SU-DHL-6 (cell line): ENCODE results near the gene CCL20.

Experiments used
- H2AFZ ChIP-seq: fragments of 200-600 bp; sonication (generic); 2 replicates; pipeline ENCODE4 v1.6.1; 2014; ENCODE audit warnings: low read depth, mild to moderate bottlenecking, moderate library complexity, mixed read lengths, antibody characterized with exemption, low read length; ENCODE audit not compliant: severe bottlenecking
- H3F3A ChIP-seq: fragments of 200-600 bp; shearing (Covaris generic); 2 replicates; pipeline ENCODE4 v1.6.0; 2016; ENCODE audit warnings: antibody characterized with exemption, mild to moderate bottlenecking; ENCODE audit not compliant: insufficient read depth
- H3K27ac ChIP-seq: fragments of 200-600 bp; sonication (generic); 2 replicates; pipeline ENCODE4 v1.5.1; 2016; ENCODE audit warnings: low read depth, mild to moderate bottlenecking, low read length, moderate library complexity, mixed read lengths
- H3K27me3 ChIP-seq: fragments of 200-600 bp; sonication (generic), shearing (Covaris generic); 2 replicates; pipeline ENCODE4 v1.6.0; 2014; ENCODE audit warnings: mild to moderate bottlenecking, low read length
- H3K36me3 ChIP-seq: fragments of 200-600 bp; sonication (generic); 2 replicates; pipeline ENCODE4 v1.6.1; 2014; ENCODE audit warnings: mild to moderate bottlenecking, low read length, mixed read lengths
- H3K4me2 ChIP-seq: fragments of 300-600, 200-600 bp; shearing (Covaris generic), sonication (generic); 2 replicates; pipeline ENCODE4 v1.6.0; 2014; ENCODE audit warnings: low read length, low read depth, mild to moderate bottlenecking; ENCODE audit not compliant: poor library complexity, severe bottlenecking
- H3K4me3 ChIP-seq: fragments of 200-600 bp; sonication (generic); 2 replicates; pipeline ENCODE4 v1.5.1; 2014; ENCODE audit warnings: antibody characterized with exemption, low read length, mild to moderate bottlenecking, mixed read lengths; ENCODE audit not compliant: insufficient read depth, poor library complexity, severe bottlenecking
- H3K79me2 ChIP-seq: fragments of 200-600 bp; sonication (generic); 2 replicates; pipeline ENCODE4 v1.6.1; 2014; ENCODE audit warnings: mild to moderate bottlenecking, low read length, moderate library complexity; ENCODE audit not compliant: insufficient read depth
- H3K9ac ChIP-seq: fragments of 200-600 bp; sonication (generic); 2 replicates; pipeline ENCODE4 v1.7.0; 2014; ENCODE audit warnings: mild to moderate bottlenecking, low read length
- H3K9me2 ChIP-seq: fragments of 200-600 bp; sonication (generic); replicated peaks from 2 replicates; pipeline ENCODE4 v1.6.1; 2014; ENCODE audit warnings: low read length; ENCODE audit not compliant: insufficient read depth
- H3K9me3 ChIP-seq: fragments of 200-600 bp; sonication (generic); 2 replicates; pipeline ENCODE4 v1.6.1; 2014; ENCODE audit warnings: low read length, mixed read lengths; ENCODE audit not compliant: insufficient read depth
- H4K20me1 ChIP-seq: fragments of 200-600 bp; sonication (generic); 2 replicates; pipeline ENCODE4 v1.6.1; 2014; ENCODE audit warnings: low read depth, mild to moderate bottlenecking, antibody characterized with exemption, low read length, moderate library complexity, mixed read lengths
- EZH2phosphoT487 ChIP-seq: fragments of 200-600 bp; sonication (generic), shearing (Covaris generic); conservative IDR thresholded peaks from 2 replicates; pipeline ENCODE4 v1.6.1; 2018; ENCODE audit warnings: mild to moderate bottlenecking, antibody characterized with exemption, low read length, moderate library complexity, mixed read lengths
- TF ChIP-seq, protein P1 (sequence below): fragments of 200-600 bp; sonication (generic); IDR thresholded peaks from one replicate; pipeline ENCODE4 v1.5.1; 2017; ENCODE audit warnings: antibody characterized with exemption, mild to moderate bottlenecking, low read length, moderate library complexity; ENCODE audit not compliant: insufficient read depth, poor library complexity, severe bottlenecking

Gene CCL20

GRCh38 chr2:227848146-227848545, 34.5 kb downstream of the CCL20 start:
- Histone ChIP-seq H4K20me1 (no peaks in the 10 kb centered on the region), H3K36me3 (no peaks in the 10 kb centered on the region), H3K9ac (no peak overlapping the region), H2AFZ (no peak overlapping the region), H3F3A (no peaks in the 10 kb centered on the region), H3K27me3 (no peaks in the 10 kb centered on the region), H3K4me3 (no peak overlapping the region), H3K79me2 (no peaks in the 10 kb centered on the region), H3K4me2 (no peak overlapping the region), H3K9me2 (no peaks in the 10 kb centered on the region), H3K9me3 (no peaks in the 10 kb centered on the region), H3K27ac (no peak overlapping the region)
- TF ChIP-seq EZH2phosphoT487: no peak
- TF ChIP-seq, protein P1, sequence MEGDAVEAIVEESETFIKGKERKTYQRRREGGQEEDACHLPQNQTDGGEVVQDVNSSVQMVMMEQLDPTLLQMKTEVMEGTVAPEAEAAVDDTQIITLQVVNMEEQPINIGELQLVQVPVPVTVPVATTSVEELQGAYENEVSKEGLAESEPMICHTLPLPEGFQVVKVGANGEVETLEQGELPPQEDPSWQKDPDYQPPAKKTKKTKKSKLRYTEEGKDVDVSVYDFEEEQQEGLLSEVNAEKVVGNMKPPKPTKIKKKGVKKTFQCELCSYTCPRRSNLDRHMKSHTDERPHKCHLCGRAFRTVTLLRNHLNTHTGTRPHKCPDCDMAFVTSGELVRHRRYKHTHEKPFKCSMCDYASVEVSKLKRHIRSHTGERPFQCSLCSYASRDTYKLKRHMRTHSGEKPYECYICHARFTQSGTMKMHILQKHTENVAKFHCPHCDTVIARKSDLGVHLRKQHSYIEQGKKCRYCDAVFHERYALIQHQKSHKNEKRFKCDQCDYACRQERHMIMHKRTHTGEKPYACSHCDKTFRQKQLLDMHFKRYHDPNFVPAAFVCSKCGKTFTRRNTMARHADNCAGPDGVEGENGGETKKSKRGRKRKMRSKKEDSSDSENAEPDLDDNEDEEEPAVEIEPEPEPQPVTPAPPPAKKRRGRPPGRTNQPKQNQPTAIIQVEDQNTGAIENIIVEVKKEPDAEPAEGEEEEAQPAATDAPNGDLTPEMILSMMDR: no peak

GRCh38 chr2:227848586-227848985, 34.9 kb downstream of the CCL20 start:
- no peaks in the 10 kb centered on the region for H3K27me3 ChIP-seq
- H3K27ac ChIP-seq: no peak overlapping the region
- no peaks in the 10 kb centered on the region for H3K36me3 ChIP-seq
- no peaks in the 10 kb centered on the region for H3K9me2 ChIP-seq
- H3K4me2 ChIP-seq: no peak overlapping the region
- H3K9ac ChIP-seq: no peak overlapping the region
- H3K79me2 ChIP-seq: no peaks in the 10 kb centered on the region
- H4K20me1 ChIP-seq: no peaks in the 10 kb centered on the region
- H3K4me3 ChIP-seq: no peak overlapping the region
- TF ChIP-seq, protein P1: no peak
- no peak for TF ChIP-seq EZH2phosphoT487
- no peak overlapping the region for H2AFZ ChIP-seq
- no peaks in the 10 kb centered on the region for H3F3A ChIP-seq
- H3K9me3 ChIP-seq: no peaks in the 10 kb centered on the region

DNA sequence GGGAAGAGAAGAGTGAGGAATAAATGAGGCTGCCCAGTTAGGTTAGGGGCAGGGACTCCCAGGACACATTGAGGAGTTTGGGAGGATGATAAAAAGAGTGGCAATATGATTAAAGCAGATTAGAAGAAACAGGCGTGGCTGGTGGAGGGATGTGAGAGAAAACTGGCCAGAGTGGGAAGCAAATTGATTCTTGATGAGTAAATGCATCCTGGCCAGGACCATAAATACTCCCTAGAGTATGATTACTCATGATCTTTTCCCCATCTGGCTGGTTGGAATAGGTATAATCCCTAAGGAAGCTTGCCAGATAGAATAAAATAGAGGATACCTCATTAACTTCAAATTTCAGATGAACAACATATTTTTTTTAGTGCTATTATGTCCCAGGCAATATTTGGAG, 36.3 kb downstream of the CCL20 start:
- no peak overlapping the region for H3K9ac ChIP-seq
- H3K27me3 ChIP-seq: no peaks in the 10 kb centered on the region
- no peak overlapping the region for H3K4me2 ChIP-seq
- TF ChIP-seq, protein P1: no peak
- TF ChIP-seq EZH2phosphoT487: no peak
- H3K9me3 ChIP-seq: no peaks in the 10 kb centered on the region
- no peak overlapping the region for H3K27ac ChIP-seq
- no peaks in the 10 kb centered on the region for H3F3A ChIP-seq
- H4K20me1 ChIP-seq: no peaks in the 10 kb centered on the region
- no peaks in the 10 kb centered on the region for H3K79me2 ChIP-seq
- H3K4me3 ChIP-seq: no peak overlapping the region
- no peak overlapping the region for H2AFZ ChIP-seq
- H3K36me3 ChIP-seq: no peaks in the 10 kb centered on the region
- no peaks in the 10 kb centered on the region for H3K9me2 ChIP-seq

DNA sequence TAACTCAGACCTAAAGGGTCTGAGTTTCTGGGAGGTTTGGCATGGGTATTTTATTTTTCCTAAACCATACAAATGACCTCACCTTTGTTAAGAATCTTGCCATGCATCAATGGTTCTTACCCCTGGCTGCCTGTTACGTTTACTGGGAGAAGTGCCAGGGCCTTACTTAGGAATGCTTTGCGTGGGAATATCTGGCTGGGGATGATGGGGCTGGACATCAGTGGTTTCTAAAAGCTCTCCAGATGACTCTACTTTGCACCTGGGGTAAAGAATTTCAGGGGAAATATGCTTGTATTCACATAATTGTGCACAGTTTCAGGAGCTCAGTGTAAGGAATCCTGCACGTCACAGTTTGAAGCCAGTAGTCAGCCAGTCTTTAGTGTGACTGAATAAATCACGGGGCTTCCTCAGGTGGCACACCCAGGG, 39.6 kb downstream of the CCL20 start:
- no peaks in the 10 kb centered on the region for H3K9me3 ChIP-seq
- H3K27ac ChIP-seq: no peak overlapping the region
- H3K36me3 ChIP-seq: no peaks in the 10 kb centered on the region
- no peak for TF ChIP-seq EZH2phosphoT487
- TF ChIP-seq, protein P1: no peak
- no peak overlapping the region for H3K4me3 ChIP-seq
- no peaks in the 10 kb centered on the region for H3K9me2 ChIP-seq
- H4K20me1 ChIP-seq: no peaks in the 10 kb centered on the region
- H3F3A ChIP-seq: no peaks in the 10 kb centered on the region
- H3K9ac ChIP-seq: no peak overlapping the region
- no peak overlapping the region for H3K4me2 ChIP-seq
- H2AFZ ChIP-seq: no peak overlapping the region
- no peaks in the 10 kb centered on the region for H3K79me2 ChIP-seq
- no peaks in the 10 kb centered on the region for H3K27me3 ChIP-seq
